ENCODE measurements around the gene PEDS1. TPM values are rescaled to one million over a fixed set of nuclear protein-coding genes. Genes with fewer than 3 reads are reported as not detected.
"Not testable (repeated sequence)": the region's sequence is repeated elsewhere in the genome, so short reads cannot be mapped to it uniquely, and the experiment has no call there.

PEDS1 gene
- total RNA-seq, 1 experiment from 2014 or later: 67.7 TPM

- H3K27ac ChIP-seq: no peak overlapping the region
- no peak for DNase-seq
- peaks cover 19% of the 10 kb centered on the region; the same call in 1 of the 2 replicates for H3K36me3 ChIP-seq
- H3K9me3 ChIP-seq (replicated peaks): no peaks in the 10 kb centered on the region
- peaks cover 28% of the 10 kb centered on the region for H3K4me1 ChIP-seq
- H3K4me3 ChIP-seq: no peak overlapping the region; the same call in 1 of the 2 replicates
- no peaks in the 10 kb centered on the region for H3K27me3 ChIP-seq
Measured at GRCh38 chr20:50111120-50111828, 42.2 kb downstream of the PEDS1 start.

DNA sequence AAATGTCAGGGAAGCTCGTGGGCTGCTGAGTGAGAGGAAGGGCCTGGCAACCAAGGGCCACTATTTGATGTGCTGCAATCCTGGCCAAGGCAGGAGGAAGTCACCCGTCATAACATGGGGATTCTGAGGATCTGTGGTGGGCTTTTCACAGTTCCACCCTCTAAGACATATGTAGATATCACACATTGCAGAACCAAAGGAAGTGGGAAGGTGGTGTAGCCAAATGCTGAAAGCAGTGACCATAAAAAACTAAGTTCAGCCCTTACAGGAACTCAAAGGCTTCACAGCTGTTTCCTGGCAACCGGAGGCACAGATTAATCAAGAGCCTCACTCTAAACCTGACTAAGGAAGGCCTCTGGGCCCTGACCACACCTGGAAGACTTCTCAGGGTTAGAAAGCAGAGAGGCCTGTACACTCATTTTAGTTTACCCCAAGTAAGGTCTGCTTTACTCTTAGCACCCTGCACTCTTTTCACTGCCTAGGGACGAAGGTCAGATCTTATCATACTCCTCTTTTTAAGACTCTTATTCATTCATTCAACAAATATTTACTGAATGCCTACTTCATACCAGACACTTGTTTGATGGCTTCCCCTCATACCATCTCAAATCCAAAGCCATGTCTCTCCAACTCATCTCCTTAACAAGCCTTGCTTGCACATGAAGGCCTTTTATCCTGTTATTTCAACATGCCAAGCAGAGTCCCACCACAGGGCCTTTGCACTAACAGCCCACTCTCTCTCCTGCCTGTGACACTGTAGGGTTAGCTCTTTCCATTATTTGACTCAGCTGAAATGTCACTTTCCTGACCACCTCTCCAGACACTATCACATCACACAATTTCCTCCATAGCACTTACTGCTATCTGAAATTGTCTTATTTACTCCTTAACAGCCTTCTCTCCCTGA lies 43.1 kb downstream of the PEDS1 start:
- no peak for DNase-seq
- Histone ChIP-seq H3K4me3 (no peak overlapping the region), H3K27ac (no peak overlapping the region), H3K9me3 (replicated peaks) (no peaks in the 10 kb centered on the region), H3K36me3 (peaks cover 22% of the 10 kb centered on the region), H3K4me1 (peaks cover 27% of the 10 kb centered on the region), H3K27me3 (no peaks in the 10 kb centered on the region)

GRCh38 chr20:50108556-50109235 lies 44.8 kb downstream of the PEDS1 start:
- Histone ChIP-seq H3K27me3 (no peaks in the 10 kb centered on the region), H3K27ac (no peak overlapping the region), H3K36me3 (peaks cover 33% of the 10 kb centered on the region), H3K9me3 (replicated peaks) (no peaks in the 10 kb centered on the region), H3K4me1 (peaks cover 24% of the 10 kb centered on the region), H3K4me3 (no peak overlapping the region)
- DNase-seq: no peak

DNA sequence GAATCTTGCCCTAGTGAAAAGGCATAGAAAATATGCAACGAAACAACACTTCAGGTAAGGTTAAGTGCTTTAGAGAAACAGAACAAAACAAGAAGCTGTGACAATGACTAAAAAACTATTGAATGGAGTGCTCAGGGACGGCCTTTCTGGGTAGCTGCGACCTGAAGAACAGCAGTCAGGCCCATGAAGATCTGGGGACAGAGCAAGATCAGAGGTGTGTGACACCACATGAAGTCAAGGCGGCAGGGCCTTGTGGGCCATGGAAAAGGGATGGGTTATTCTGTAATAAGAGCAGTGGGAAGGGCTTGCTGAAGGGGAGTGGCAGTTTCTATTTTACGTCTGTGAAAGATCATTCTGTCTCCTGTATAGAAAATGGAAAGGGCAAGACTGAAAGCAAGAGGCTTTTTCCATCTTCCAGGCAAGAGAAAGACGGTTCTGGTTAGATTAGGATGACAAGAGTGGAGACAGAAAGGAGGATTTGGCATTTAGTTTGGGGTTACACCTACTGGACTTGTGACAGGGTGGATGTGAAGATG lies 45.7 kb downstream of the PEDS1 start:
- H3K27ac ChIP-seq: no peak overlapping the region
- no peak overlapping the region for H3K4me3 ChIP-seq
- peaks cover 41% of the 10 kb centered on the region for H3K36me3 ChIP-seq
- H3K9me3 ChIP-seq (replicated peaks): no peaks in the 10 kb centered on the region
- DNase-seq: no peak
- peaks cover 22% of the 10 kb centered on the region for H3K4me1 ChIP-seq
- no peaks in the 10 kb centered on the region for H3K27me3 ChIP-seq

GRCh38 chr20:50107086-50107660 lies 46.4 kb downstream of the PEDS1 start:
- H3K36me3 ChIP-seq: peaks cover 44% of the 10 kb centered on the region
- H3K9me3 ChIP-seq (replicated peaks): no peaks in the 10 kb centered on the region
- H3K27me3 ChIP-seq: no peaks in the 10 kb centered on the region
- H3K27ac ChIP-seq: no peak overlapping the region
- no peak overlapping the region for H3K4me3 ChIP-seq
- peaks cover 22% of the 10 kb centered on the region for H3K4me1 ChIP-seq
- DNase-seq: no peak

GRCh38 chr20:50106669-50107068 lies 46.9 kb downstream of the PEDS1 start:
- H3K27me3 ChIP-seq; H3K9me3 ChIP-seq (replicated peaks); H3K4me3 ChIP-seq; H3K27ac ChIP-seq; DNase-seq: not testable (repeated sequence)
- H3K36me3 ChIP-seq: peaks cover 49% of the 10 kb centered on the region
- peaks cover 19% of the 10 kb centered on the region for H3K4me1 ChIP-seq

Other genes with a start within 250 kb of the PEDS1 start
- 8.2 and 8.3 TPM in 2 replicates for gene SPATA2, start 238.2 kb downstream of the PEDS1 start, total RNA-seq (2014; rRNA removed; shearing (Covaris generic))
- gene RNF114, start 217.3 kb downstream of the PEDS1 start, total RNA-seq (2014; rRNA removed; shearing (Covaris generic)): 107 and 108 TPM in 2 replicates
- 29.7 and 30.7 TPM in 2 replicates for gene SNAI1, start 170.7 kb downstream of the PEDS1 start, total RNA-seq (2014; rRNA removed; shearing (Covaris generic))
- gene UBE2V1, start 40.6 kb downstream of the PEDS1 start, total RNA-seq (2014; rRNA removed; shearing (Covaris generic)): 216 and 249 TPM in 2 replicates
- gene CEBPB, start 37.1 kb upstream of the PEDS1 start, total RNA-seq (2014; rRNA removed; shearing (Covaris generic)): 6.6 and 9.3 TPM in 2 replicates